ENCODE measurements around the gene FUT1.

DNA sequence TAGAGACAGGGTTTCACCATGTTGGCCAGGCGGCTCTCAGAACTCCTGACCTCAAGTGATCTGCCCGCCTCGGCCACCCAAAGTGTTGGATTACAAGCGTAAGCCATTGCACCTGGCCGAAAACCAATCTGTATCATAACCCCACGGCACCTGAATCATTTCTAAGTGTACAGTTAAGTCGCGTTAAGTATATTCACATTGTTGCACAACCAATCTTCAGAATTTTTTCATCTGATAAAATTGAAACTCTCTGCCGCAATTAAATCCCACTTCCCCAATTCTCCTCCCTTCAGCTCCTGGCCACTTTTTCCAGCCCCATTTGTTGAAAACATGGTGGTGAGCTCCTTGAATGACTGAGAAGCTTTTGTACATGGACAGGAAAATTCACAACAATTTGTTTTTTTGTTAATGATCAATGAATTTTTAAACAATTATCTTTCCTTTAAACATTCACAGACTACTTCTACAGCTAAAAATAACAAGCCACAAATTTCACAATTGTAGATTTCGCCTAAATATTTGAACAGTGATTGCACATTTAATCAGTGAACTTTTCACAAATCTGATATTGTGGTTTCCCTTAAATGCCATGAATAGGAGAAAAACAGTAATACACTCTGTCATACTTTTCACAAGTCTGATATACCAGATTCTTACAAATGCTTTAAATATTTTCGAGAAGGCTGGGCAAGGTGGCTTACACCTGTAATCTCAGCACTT, 16.7 kb upstream of the FUT1 start:
- TF ChIP-seq, protein P1, sequence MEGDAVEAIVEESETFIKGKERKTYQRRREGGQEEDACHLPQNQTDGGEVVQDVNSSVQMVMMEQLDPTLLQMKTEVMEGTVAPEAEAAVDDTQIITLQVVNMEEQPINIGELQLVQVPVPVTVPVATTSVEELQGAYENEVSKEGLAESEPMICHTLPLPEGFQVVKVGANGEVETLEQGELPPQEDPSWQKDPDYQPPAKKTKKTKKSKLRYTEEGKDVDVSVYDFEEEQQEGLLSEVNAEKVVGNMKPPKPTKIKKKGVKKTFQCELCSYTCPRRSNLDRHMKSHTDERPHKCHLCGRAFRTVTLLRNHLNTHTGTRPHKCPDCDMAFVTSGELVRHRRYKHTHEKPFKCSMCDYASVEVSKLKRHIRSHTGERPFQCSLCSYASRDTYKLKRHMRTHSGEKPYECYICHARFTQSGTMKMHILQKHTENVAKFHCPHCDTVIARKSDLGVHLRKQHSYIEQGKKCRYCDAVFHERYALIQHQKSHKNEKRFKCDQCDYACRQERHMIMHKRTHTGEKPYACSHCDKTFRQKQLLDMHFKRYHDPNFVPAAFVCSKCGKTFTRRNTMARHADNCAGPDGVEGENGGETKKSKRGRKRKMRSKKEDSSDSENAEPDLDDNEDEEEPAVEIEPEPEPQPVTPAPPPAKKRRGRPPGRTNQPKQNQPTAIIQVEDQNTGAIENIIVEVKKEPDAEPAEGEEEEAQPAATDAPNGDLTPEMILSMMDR (IDR thresholded peaks at IDR 0.05): no peak
- TF ChIP-seq POLR2A (IDR thresholded peaks at IDR 0.05): no peak

Data from heart left ventricle (tissue), 13 donors.